K562 (cell line): ENCODE results near the gene SPRYD7. TPM values are rescaled to one million over a fixed set of nuclear protein-coding genes. Genes with fewer than 3 reads are reported as not detected.

Experiments used
- ATAC-seq: fragments of 200-7000 bp; cut with Tn5 transposase; 3 replicates; pipeline ENCODE4 v1.9.1; 2020; ENCODE audit warnings: moderate library complexity
- BruUV-seq: library from RNA; stranded (reverse); fragments of 400-500 nt; replicated peaks from 2 replicates; lab custom pipeline; 2021; lab: Mats Ljungman, UMichigan
- CTCF ChIA-PET: fragments of 300-600 bp; formaldehyde crosslinking; extraction: SDS; loops from one replicate; lab custom pipeline; 2021; ENCODE audit warnings: low intra/inter-chr PET ratio; lab: Yijun Ruan, JAX
- POLR2A ChIA-PET: fragments of 300-600, 350-650 bp; sonication (Branson Sonifier 250); formaldehyde crosslinking; extraction: SDS; loops from one replicate; lab custom pipeline; 2021; ENCODE audit warnings: antibody characterized with exemption, inconsistent platforms; lab: Yijun Ruan, JAX
- DNase-seq, 4 experiments: peaks; one replicate each; pipeline versions ENCODE4 v3.0.0 to v3.0.0-alpha.2; 2011 to 2018; ENCODE audit warnings: low spot score in 3 of 4, mixed read lengths in 3 of 4; ENCODE audit errors: extremely low read depth in 1 of 4
- FAIRE-seq: peaks from 2 replicates; lab custom pipeline; 2011; peaks lifted over from hg19 to GRCh38; lab: Jason Lieb, UNC
- H2AFZ ChIP-seq: 2 replicates; pipeline ENCODE4 v1.6.0; 2011; ENCODE audit warnings: low read depth, low read length, control low read depth, inconsistent platforms
- H3K27ac ChIP-seq: fragments of 200-600 bp; 3 replicates; pipeline ENCODE4 v1.8.0; 2011; ENCODE audit warnings: low read depth, mild to moderate bottlenecking, control low read depth, inconsistent platforms, low read length, moderate library complexity, mixed read lengths; ENCODE audit errors: extremely low read depth
- H3K27me3 ChIP-seq, 2 experiments: fragments of 300-600 bp in 1 of 2; 2 replicates in 1 of 2; 3 replicates in 1 of 2; pipeline versions ENCODE4 v1.6.0 to v1.8.0; 2011; ENCODE audit warnings: inconsistent platforms in 2 of 2, low read length in 2 of 2, mild to moderate bottlenecking in 1 of 2, mixed read lengths in 1 of 2, moderate library complexity in 1 of 2; ENCODE audit not compliant: control insufficient read depth in 2 of 2, insufficient read depth in 2 of 2
- H3K36me3 ChIP-seq: fragments of 300-600 bp; 3 replicates; pipeline ENCODE4 v1.8.0; 2011; ENCODE audit warnings: mild to moderate bottlenecking, low read length, inconsistent platforms; ENCODE audit not compliant: control insufficient read depth, insufficient read depth
- H3K4me1 ChIP-seq, 2 experiments: fragments of 200-600 bp in 1 of 2; replicated peaks in 1 of 2; 2 replicates in 1 of 2; 3 replicates in 1 of 2; pipeline versions ENCODE4 v1.5.1 to v1.8.0; 2011; ENCODE audit warnings: inconsistent platforms in 2 of 2, low read length in 2 of 2, mild to moderate bottlenecking in 1 of 2, mixed read lengths in 1 of 2, moderate library complexity in 1 of 2; ENCODE audit not compliant: control insufficient read depth in 2 of 2, insufficient read depth in 2 of 2
- H3K4me2 ChIP-seq: 2 replicates; pipeline ENCODE4 v1.6.1; 2011; ENCODE audit warnings: low read length, control low read depth, inconsistent platforms, mixed read lengths; ENCODE audit not compliant: insufficient read depth
- H3K4me3 ChIP-seq: fragments of 200-600 bp; sonication (generic), shearing (Covaris generic); 2 replicates; pipeline ENCODE4 v1.5.1; 2016; ENCODE audit warnings: control low read depth, inconsistent platforms
- H3K79me2 ChIP-seq: fragments of 200-600 bp; 3 replicates; pipeline ENCODE4 v1.8.0; 2011; ENCODE audit warnings: low read length, inconsistent platforms; ENCODE audit not compliant: control insufficient read depth, insufficient read depth
- H3K9ac ChIP-seq, 2 experiments: 2 replicates each; pipeline versions ENCODE4 v1.6.0 to v1.6.1; 2011; ENCODE audit warnings: low read depth in 2 of 2, low read length in 2 of 2, control low read depth in 1 of 2, inconsistent platforms in 1 of 2, mild to moderate bottlenecking in 1 of 2, mixed read lengths in 1 of 2; ENCODE audit not compliant: insufficient read depth in 1 of 2
- H3K9me1 ChIP-seq: one replicate; pipeline ENCODE4 v1.6.0; 2011; ENCODE audit warnings: inconsistent platforms, mild to moderate bottlenecking, low read length, moderate library complexity; ENCODE audit not compliant: control insufficient read depth, insufficient read depth
- H3K9me3 ChIP-seq: replicated peaks from 2 replicates; pipeline ENCODE4 v1.5.1; 2011; ENCODE audit warnings: low read depth, low read length, inconsistent platforms; ENCODE audit not compliant: control insufficient read depth, insufficient read depth
- H4K20me1 ChIP-seq: replicated peaks from 2 replicates; pipeline ENCODE4 v1.6.1; 2011; ENCODE audit warnings: low read length, inconsistent platforms, mixed read lengths; ENCODE audit not compliant: control insufficient read depth, insufficient read depth
- EGR1 ChIP-seq: fragments of 450-650 bp; conservative IDR thresholded peaks from 2 replicates; pipeline ENCODE4 v1.6.1; 2017; ENCODE audit warnings: mild to moderate bottlenecking
- GATA2 ChIP-seq: sonication (generic); formaldehyde crosslinking; IDR thresholded peaks from 2 replicates; pipeline ENCODE4 v1.4.0; 2020; ENCODE audit warnings: mild to moderate bottlenecking, missing genetic modification reagents
- PRMT5 ChIP-seq: sonication (generic); formaldehyde crosslinking; IDR thresholded peaks from 2 replicates; pipeline ENCODE4 v1.5.0; 2020; ENCODE audit warnings: missing genetic modification reagents
- SPI1 ChIP-seq: IDR thresholded peaks from 2 replicates; pipeline ENCODE4 v1.6.1; 2011; ENCODE audit warnings: low read depth, low read length, control low read depth, borderline replicate concordance
- WGBS: fragments of 100-300 bp; shearing (Covaris generic); methylation state at CpG from one replicate; pipeline ENCODE4 v1.1.6; 2016; ENCODE audit warnings: low coverage, mixed read lengths; ENCODE audit not compliant: insufficient coverage; ENCODE audit errors: missing lambda C conversion rate; 5-methylcytosine and 5-hydroxymethylcytosine counted together
- in situ Hi-C: fragments of 300-500 bp; cut with MboI; formaldehyde crosslinking; loops from 4 replicates; pipeline ENCODE4 v1.15.0; 2018; ENCODE audit warnings: inconsistent platforms, mixed read lengths
- intact Hi-C: fragments of 100-400 bp; cut with micrococcal nuclease; formaldehyde crosslinking; loops from 2 replicates; pipeline ENCODE4 v1.14.2; 2022
- polyA plus RNA-seq, 8 experiments: library from polyadenylated mRNA; depleted of rRNA in 4 of 8; stranded (reverse) in 5 of 8; unstranded in 3 of 8; fragments of >200 nt; fragmentation: Nextera tagmentation in 2 of 8; fragmentation: Illumina TruSeq in 1 of 8; extraction: Ambion mirVana in 2 of 8; extraction: Trizol in 1 of 8; gene quantifications; 2 replicates each; pipeline versions ENCODE4 v1.2.1 to v1.2.3, GENCODE V29; 2011 to 2014; ENCODE audit warnings: inconsistent platforms in 1 of 8, missing spikeins in 1 of 8
- total RNA-seq, 7 experiments: library from RNA; depleted of rRNA in 6 of 7; stranded (reverse); fragments of >200 nt in 6 of 7; fragmentation: Illumina TruSeq in 2 of 7; extraction: Trizol in 2 of 7; gene quantifications; 2 replicates each; pipeline versions ENCODE4 v1.2.1 to v1.2.3, GENCODE V29; 2011 to 2021; ENCODE audit warnings: low replicate concordance in 1 of 7
- TF ChIP-seq, protein P1 (sequence below): fragments of 450-650 bp; IDR thresholded peaks from 2 replicates; pipeline ENCODE4 v1.6.1; 2014; ENCODE audit warnings: low read depth, mild to moderate bottlenecking, moderate library complexity, borderline replicate concordance
- TF ChIP-seq, protein P2 (sequence below): fragments of 450-650 bp; IDR thresholded peaks from 2 replicates; pipeline ENCODE4 v1.6.1; 2016; ENCODE audit warnings: borderline replicate concordance
- TF ChIP-seq, protein P3 (sequence below): sonication (generic); formaldehyde crosslinking; IDR thresholded peaks from 2 replicates; pipeline ENCODE4 v1.8.0; 2023; ENCODE audit warnings: mild to moderate bottlenecking, missing genetic modification reagents
- TF ChIP-seq, protein P4 (sequence below): fragments of 250-450 bp; sonication (Bioruptor Pico); IDR thresholded peaks from 2 replicates; pipeline ENCODE4 v1.8.0; 2021; ENCODE audit warnings: mild to moderate bottlenecking, moderate library complexity

Gene SPRYD7
- total and polyA plus RNA-seq, 9 of the 15 experiments (the other 6 are each of a cell fraction or from before 2014, with no cell fraction given): 4.3 to 11.0 (median 7.9) TPM

DNA sequence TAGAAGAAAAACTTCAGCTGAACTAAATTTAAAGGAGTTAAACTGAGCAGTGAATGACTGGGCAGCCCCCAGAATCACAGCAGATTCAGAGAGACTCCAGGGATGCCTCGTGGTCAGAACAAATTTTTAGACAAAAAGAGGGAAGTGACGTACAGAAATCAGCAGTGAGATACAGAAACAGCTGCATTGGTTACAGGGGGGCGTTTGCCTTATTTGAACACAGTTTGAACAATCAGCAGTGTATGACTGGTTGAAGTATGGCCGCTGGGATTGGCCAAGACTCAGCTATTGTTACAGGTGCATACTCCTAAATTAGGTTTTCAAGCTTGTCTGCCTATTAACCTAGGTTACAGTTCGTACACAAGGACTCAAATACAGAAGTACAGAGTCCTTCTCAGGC lies 2.2 kb upstream of the SPRYD7 start:
- ChIA-PET POLR2A (interaction anchor here (0.9 to 1.2 kb wide), 3 partner anchors 14 to 60 kb away, joined by 3 to 5 read pairs (median 5); no protein-coding TSS in a partner anchor), CTCF (no interaction called here)
- WGBS: 26% methylated on average over 5 of the region's 5 CpGs
- TF ChIP-seq, protein P1, sequence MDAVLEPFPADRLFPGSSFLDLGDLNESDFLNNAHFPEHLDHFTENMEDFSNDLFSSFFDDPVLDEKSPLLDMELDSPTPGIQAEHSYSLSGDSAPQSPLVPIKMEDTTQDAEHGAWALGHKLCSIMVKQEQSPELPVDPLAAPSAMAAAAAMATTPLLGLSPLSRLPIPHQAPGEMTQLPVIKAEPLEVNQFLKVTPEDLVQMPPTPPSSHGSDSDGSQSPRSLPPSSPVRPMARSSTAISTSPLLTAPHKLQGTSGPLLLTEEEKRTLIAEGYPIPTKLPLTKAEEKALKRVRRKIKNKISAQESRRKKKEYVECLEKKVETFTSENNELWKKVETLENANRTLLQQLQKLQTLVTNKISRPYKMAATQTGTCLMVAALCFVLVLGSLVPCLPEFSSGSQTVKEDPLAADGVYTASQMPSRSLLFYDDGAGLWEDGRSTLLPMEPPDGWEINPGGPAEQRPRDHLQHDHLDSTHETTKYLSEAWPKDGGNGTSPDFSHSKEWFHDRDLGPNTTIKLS: no peak
- peak; percentile 52; the same call in 1 of the 2 replicates for TF ChIP-seq SPI1
- H3K9me1 ChIP-seq: no peaks in the 10 kb centered on the region
- no peak overlapping the region for H3K27ac ChIP-seq
- H3K9me3 ChIP-seq: no peaks in the 10 kb centered on the region
- ATAC-seq (no peak), DNase-seq (no peak), FAIRE-seq (no peak)
- no peak overlapping the region for H3K4me2 ChIP-seq
- H3K79me2 ChIP-seq: peaks cover 14% of the 10 kb centered on the region
- in situ Hi-C loops (no loop called here), intact Hi-C loops (no loop called here)
- no peaks in the 10 kb centered on the region for H3K27me3 ChIP-seq
- no peak overlapping the region for H2AFZ ChIP-seq
- BruUV-seq: no TSS peak
- peaks cover 2 to 9% of the 10 kb centered on the region in 2 experiments; a peak in 3 of 5 replicates for H3K4me1 ChIP-seq
- no peaks in the 10 kb centered on the region for H3K36me3 ChIP-seq
- H3K4me3 ChIP-seq: no peak overlapping the region
- no peaks in the 10 kb centered on the region for H4K20me1 ChIP-seq
- H3K9ac ChIP-seq: no peak overlapping the region

DNA sequence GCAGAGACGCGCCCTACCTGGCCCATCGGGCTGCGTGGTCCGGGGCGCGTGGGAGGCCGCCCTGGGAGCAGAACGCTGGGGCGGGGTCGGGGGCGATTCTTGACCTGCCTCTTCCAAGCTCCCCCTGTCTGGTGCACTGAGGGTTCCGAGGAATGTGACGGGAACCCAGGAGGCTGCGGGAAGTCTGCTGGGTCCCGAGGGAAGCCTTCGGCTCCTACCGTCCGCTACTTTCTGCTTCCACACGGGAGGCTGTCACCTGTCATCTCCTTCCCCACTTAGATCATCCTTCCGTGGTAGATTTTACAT lies 781 bp upstream of the SPRYD7 start:
- H3K79me2 ChIP-seq: peaks cover 23% of the 10 kb centered on the region
- no peak overlapping the region for H3K27ac ChIP-seq
- no TSS peak for BruUV-seq
- CTCF ChIA-PET: no interaction called here
- H3K4me2 ChIP-seq: peak overlapping the region; percentile 83
- FAIRE-seq (no peak), DNase-seq (no peak), ATAC-seq (peak; percentile 8)
- peaks cover 2 to 9% of the 10 kb centered on the region in 2 experiments; a peak in 3 of 5 replicates for H3K4me1 ChIP-seq
- intact Hi-C loops: no loop called here
- H3K36me3 ChIP-seq: no peaks in the 10 kb centered on the region
- H3K27me3 ChIP-seq: no peaks in the 10 kb centered on the region
- H3K9ac ChIP-seq: peak overlapping the region; percentile 53 to 80; a peak in 3 of 4 replicates
- in situ Hi-C loops: no loop called here
- H3K9me1 ChIP-seq: no peaks in the 10 kb centered on the region
- no peaks in the 10 kb centered on the region for H4K20me1 ChIP-seq
- POLR2A ChIA-PET: interaction anchor here (0.6 to 0.9 kb wide), 3 partner anchors 15 to 631 kb away, joined by 3 to 4 read pairs (median 3); no protein-coding TSS in a partner anchor
- peak overlapping the region; percentile 90 for H3K4me3 ChIP-seq
- H3K9me3 ChIP-seq: no peaks in the 10 kb centered on the region
- peak overlapping the region; percentile 95 for H2AFZ ChIP-seq
- 7% methylated on average over 15 of the region's 21 CpGs for WGBS
- TF ChIP-seq, protein P2, sequence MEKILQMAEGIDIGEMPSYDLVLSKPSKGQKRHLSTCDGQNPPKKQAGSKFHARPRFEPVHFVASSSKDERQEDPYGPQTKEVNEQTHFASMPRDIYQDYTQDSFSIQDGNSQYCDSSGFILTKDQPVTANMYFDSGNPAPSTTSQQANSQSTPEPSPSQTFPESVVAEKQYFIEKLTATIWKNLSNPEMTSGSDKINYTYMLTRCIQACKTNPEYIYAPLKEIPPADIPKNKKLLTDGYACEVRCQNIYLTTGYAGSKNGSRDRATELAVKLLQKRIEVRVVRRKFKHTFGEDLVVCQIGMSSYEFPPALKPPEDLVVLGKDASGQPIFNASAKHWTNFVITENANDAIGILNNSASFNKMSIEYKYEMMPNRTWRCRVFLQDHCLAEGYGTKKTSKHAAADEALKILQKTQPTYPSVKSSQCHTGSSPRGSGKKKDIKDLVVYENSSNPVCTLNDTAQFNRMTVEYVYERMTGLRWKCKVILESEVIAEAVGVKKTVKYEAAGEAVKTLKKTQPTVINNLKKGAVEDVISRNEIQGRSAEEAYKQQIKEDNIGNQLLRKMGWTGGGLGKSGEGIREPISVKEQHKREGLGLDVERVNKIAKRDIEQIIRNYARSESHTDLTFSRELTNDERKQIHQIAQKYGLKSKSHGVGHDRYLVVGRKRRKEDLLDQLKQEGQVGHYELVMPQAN: no peak
- TF ChIP-seq, protein P3, sequence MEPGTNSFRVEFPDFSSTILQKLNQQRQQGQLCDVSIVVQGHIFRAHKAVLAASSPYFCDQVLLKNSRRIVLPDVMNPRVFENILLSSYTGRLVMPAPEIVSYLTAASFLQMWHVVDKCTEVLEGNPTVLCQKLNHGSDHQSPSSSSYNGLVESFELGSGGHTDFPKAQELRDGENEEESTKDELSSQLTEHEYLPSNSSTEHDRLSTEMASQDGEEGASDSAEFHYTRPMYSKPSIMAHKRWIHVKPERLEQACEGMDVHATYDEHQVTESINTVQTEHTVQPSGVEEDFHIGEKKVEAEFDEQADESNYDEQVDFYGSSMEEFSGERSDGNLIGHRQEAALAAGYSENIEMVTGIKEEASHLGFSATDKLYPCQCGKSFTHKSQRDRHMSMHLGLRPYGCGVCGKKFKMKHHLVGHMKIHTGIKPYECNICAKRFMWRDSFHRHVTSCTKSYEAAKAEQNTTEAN (CRISPR knock-in tag): no peak
- TF ChIP-seq GATA2 (CRISPR knock-in tag) (no peak), PRMT5 (CRISPR knock-in tag) (no peak), EGR1 (peak; percentile 26; the same call in 1 of the 2 replicates)
- TF ChIP-seq, protein P4, sequence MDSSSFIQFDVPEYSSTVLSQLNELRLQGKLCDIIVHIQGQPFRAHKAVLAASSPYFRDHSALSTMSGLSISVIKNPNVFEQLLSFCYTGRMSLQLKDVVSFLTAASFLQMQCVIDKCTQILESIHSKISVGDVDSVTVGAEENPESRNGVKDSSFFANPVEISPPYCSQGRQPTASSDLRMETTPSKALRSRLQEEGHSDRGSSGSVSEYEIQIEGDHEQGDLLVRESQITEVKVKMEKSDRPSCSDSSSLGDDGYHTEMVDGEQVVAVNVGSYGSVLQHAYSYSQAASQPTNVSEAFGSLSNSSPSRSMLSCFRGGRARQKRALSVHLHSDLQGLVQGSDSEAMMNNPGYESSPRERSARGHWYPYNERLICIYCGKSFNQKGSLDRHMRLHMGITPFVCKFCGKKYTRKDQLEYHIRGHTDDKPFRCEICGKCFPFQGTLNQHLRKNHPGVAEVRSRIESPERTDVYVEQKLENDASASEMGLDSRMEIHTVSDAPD (CRISPR knock-in tag): no peak
